GM06990 (cell line): ENCODE measurements around the gene FCHSD2.

Experiments used
- DNase-seq: peaks from one replicate; pipeline ENCODE4 v3.0.0-alpha.2; 2011; ENCODE audit not compliant: insufficient read length; ENCODE audit errors: extremely low read depth
- H3K27me3 ChIP-seq: replicated peaks from 2 replicates; pipeline ENCODE4 v1.6.0; 2011; ENCODE audit warnings: low read length; ENCODE audit not compliant: control insufficient read depth, insufficient read depth
- H3K36me3 ChIP-seq: 2 replicates; pipeline ENCODE4 v1.5.1; 2011; ENCODE audit warnings: low read length; ENCODE audit not compliant: control insufficient read depth, insufficient read depth
- H3K4me3 ChIP-seq: replicated peaks from 2 replicates; pipeline ENCODE4 v1.5.1; 2011; ENCODE audit warnings: low read depth, mild to moderate bottlenecking, control low read depth, low read length
- CTCF ChIP-seq: IDR thresholded peaks from 2 replicates; pipeline ENCODE4 v1.5.1; 2011; ENCODE audit warnings: low read length, control low read depth, mild to moderate bottlenecking, inconsistent platforms; ENCODE audit not compliant: insufficient read depth, poor library complexity, severe bottlenecking

FCHSD2 gene

GRCh38 chr11:72833811-72834493 lies 308.2 kb downstream of the FCHSD2 start:
- DNase-seq: no peak
- no peaks in the 10 kb centered on the region for H3K27me3 ChIP-seq
- no peak overlapping the region for H3K4me3 ChIP-seq
- no peak for TF ChIP-seq CTCF
- peaks cover 36% of the 10 kb centered on the region for H3K36me3 ChIP-seq

- no peak for TF ChIP-seq CTCF
- no peak overlapping the region for H3K4me3 ChIP-seq
- peaks cover 38% of the 10 kb centered on the region for H3K36me3 ChIP-seq
- no peak for DNase-seq
- no peaks in the 10 kb centered on the region for H3K27me3 ChIP-seq
Measured at GRCh38 chr11:72833083-72833733, 308.9 kb downstream of the FCHSD2 start.

- Histone ChIP-seq H3K36me3 (peaks cover 34% of the 10 kb centered on the region), H3K27me3 (no peaks in the 10 kb centered on the region), H3K4me3 (no peak overlapping the region)
- no peak for DNase-seq
- no peak for TF ChIP-seq CTCF
Measured at GRCh38 chr11:72832301-72833082, 309.6 kb downstream of the FCHSD2 start.

GRCh38 chr11:72831521-72832300 lies 310.4 kb downstream of the FCHSD2 start:
- peak; percentile 92 for TF ChIP-seq CTCF
- Histone ChIP-seq H3K4me3 (no peak overlapping the region), H3K36me3 (peaks cover 37% of the 10 kb centered on the region), H3K27me3 (no peaks in the 10 kb centered on the region)
- DNase-seq: peak; percentile 43

GRCh38 chr11:72829884-72830533 lies 312.1 kb downstream of the FCHSD2 start:
- no peak for TF ChIP-seq CTCF
- H3K4me3 ChIP-seq: no peak overlapping the region
- no peak for DNase-seq
- H3K27me3 ChIP-seq: no peaks in the 10 kb centered on the region
- H3K36me3 ChIP-seq: peaks cover 33% of the 10 kb centered on the region
